IPS-11a (cell line): ENCODE results near the gene COL4A6.
"Not testable (repeated sequence)": the region's sequence is repeated elsewhere in the genome, so short reads cannot be mapped to it uniquely, and the experiment has no call there.

ENCODE experiments used
- H3K4me3 ChIP-seq: one replicate; pipeline ENCODE4 v1.5.1; 2013; ENCODE audit warnings: low read depth, low read length, control low read depth

COL4A6 gene

GRCh38 chrX:108438110-108438623 lies at the start of gene COL4A6:
COL4A6 (minus strand) TSS chrX:108438422; CDS start chrX:108438196, 226 bp downstream.
- H3K4me3 ChIP-seq: peak within 1 kb of the TSS; percentile 67

GRCh38 chrX:108485960-108486359 lies 47.7 kb upstream of the COL4A6 start:
- H3K4me3 ChIP-seq: no peak overlapping the region

- no peak overlapping the region for H3K4me3 ChIP-seq
These were observed 46.0 kb upstream of the COL4A6 start for GRCh38 chrX:108484251-108484650.

- not testable (repeated sequence) for H3K4me3 ChIP-seq
These were observed 43.3 kb upstream of the COL4A6 start for GRCh38 chrX:108481528-108481927.

- no peak overlapping the region for H3K4me3 ChIP-seq
These were observed 35.8 kb upstream of the COL4A6 start for GRCh38 chrX:108473979-108474378.

GRCh38 chrX:108468486-108468885 lies 30.3 kb upstream of the COL4A6 start:
- no peak overlapping the region for H3K4me3 ChIP-seq

GRCh38 chrX:108464604-108465003 lies 26.4 kb upstream of the COL4A6 start:
- no peak overlapping the region for H3K4me3 ChIP-seq

- no peak overlapping the region for H3K4me3 ChIP-seq
These were observed 18.8 kb upstream of the COL4A6 start for GRCh38 chrX:108456971-108457477.

- no peak overlapping the region for H3K4me3 ChIP-seq
These were observed 15.6 kb upstream of the COL4A6 start for GRCh38 chrX:108453841-108454240.

GRCh38 chrX:108447303-108447702 lies 9.1 kb upstream of the COL4A6 start:
- H3K4me3 ChIP-seq: no peak overlapping the region

GRCh38 chrX:108442901-108443464 lies 4.8 kb upstream of the COL4A6 start:
- no peak overlapping the region for H3K4me3 ChIP-seq

GRCh38 chrX:108439961-108440696 lies 1.9 kb upstream of the COL4A6 start:
- peak overlapping the region; percentile 42 for H3K4me3 ChIP-seq

GRCh38 chrX:108439426-108439942 lies 1.3 kb upstream of the COL4A6 start, which contains the start of gene COL4A5:
COL4A5 (plus strand) TSS chrX:108439838; CDS start chrX:108440126, 288 bp downstream.
- H3K4me3 ChIP-seq: peak within 1 kb of the TSS; percentile 42

GRCh38 chrX:108437349-108438109 lies 693 bp downstream of the COL4A6 start:
- H3K4me3 ChIP-seq: peak overlapping the region; percentile 67

GRCh38 chrX:108435261-108435660 lies 3.0 kb downstream of the COL4A6 start:
- H3K4me3 ChIP-seq: no peak overlapping the region

- no peak overlapping the region for H3K4me3 ChIP-seq
These were observed 12.0 kb downstream of the COL4A6 start for GRCh38 chrX:108426262-108426661.

GRCh38 chrX:108420481-108420880 lies 17.7 kb downstream of the COL4A6 start:
- H3K4me3 ChIP-seq: no peak overlapping the region

- no peak overlapping the region for H3K4me3 ChIP-seq
These were observed 18.8 kb downstream of the COL4A6 start for GRCh38 chrX:108419401-108419800.

GRCh38 chrX:108417257-108417656 lies 21.0 kb downstream of the COL4A6 start:
- no peak overlapping the region for H3K4me3 ChIP-seq

GRCh38 chrX:108415891-108416290 lies 22.3 kb downstream of the COL4A6 start:
- H3K4me3 ChIP-seq: no peak overlapping the region

- H3K4me3 ChIP-seq: no peak overlapping the region
These were observed 23.1 kb downstream of the COL4A6 start for GRCh38 chrX:108415146-108415545.
